IMR-90 (cell line): ENCODE measurements around the gene EEPD1. TPM values are rescaled to one million over a fixed set of nuclear protein-coding genes. Genes with fewer than 3 reads are reported as not detected.

Experiments
- ATAC-seq: fragments of 200-7000 bp; cut with Tn5 transposase; 2 replicates; pipeline ENCODE4 v1.9.1; 2020; ENCODE audit warnings: low read depth, mild to moderate bottlenecking, moderate library complexity
- BruUV-seq: library from RNA; stranded (reverse); fragments of 400-500 nt; replicated peaks from 2 replicates; lab custom pipeline; 2021; lab: Mats Ljungman, UMichigan
- CTCF ChIA-PET: fragments of 300-600 bp; formaldehyde crosslinking; extraction: SDS; loops from one replicate; lab custom pipeline; 2021; ENCODE audit warnings: antibody characterized with exemption; lab: Yijun Ruan, JAX
- POLR2A ChIA-PET: fragments of 300-600 bp; sonication (Branson Sonifier 250); formaldehyde crosslinking; loops from one replicate; lab custom pipeline; 2022; ENCODE audit warnings: antibody characterized with exemption; ENCODE audit not compliant: unreplicated experiment; lab: Charles Lee
- DNase-seq: peaks from one replicate; pipeline ENCODE4 v3.0.0; 2013
- H2AFZ ChIP-seq: replicated peaks from 2 replicates; pipeline ENCODE3; 2013; ENCODE audit warnings: low read length, mild to moderate bottlenecking; ENCODE audit not compliant: poor library complexity
- H2AK5ac ChIP-seq: 2 replicates; pipeline ENCODE4 v1.6.1; 2013; ENCODE audit warnings: low read depth, low read length, inconsistent platforms
- H2AK9ac ChIP-seq: replicated peaks from 2 replicates; pipeline ENCODE3; 2013; ENCODE audit warnings: mild to moderate bottlenecking, low read depth, low read length, moderate library complexity; ENCODE audit not compliant: poor library complexity
- H2BK120ac ChIP-seq: 2 replicates; pipeline ENCODE4 v1.6.1; 2013; ENCODE audit warnings: low read depth, low read length, inconsistent platforms
- H2BK15ac ChIP-seq: 3 replicates; pipeline ENCODE4 v1.6.1; 2013; ENCODE audit warnings: low read depth, low read length, inconsistent platforms
- H2BK20ac ChIP-seq: 2 replicates; pipeline ENCODE4 v1.6.1; 2013; ENCODE audit warnings: low read depth, mild to moderate bottlenecking, inconsistent platforms, low read length, moderate library complexity
- H2BK5ac ChIP-seq: 2 replicates; pipeline ENCODE4 v1.6.1; 2013; ENCODE audit warnings: mild to moderate bottlenecking, low read depth, low read length, inconsistent platforms; ENCODE audit not compliant: poor library complexity, severe bottlenecking
- H3K14ac ChIP-seq: replicated peaks from 2 replicates; pipeline ENCODE4 v1.6.1; 2013; ENCODE audit warnings: low read depth, low read length, inconsistent platforms
- H3K18ac ChIP-seq: 2 replicates; pipeline ENCODE4 v1.6.1; 2013; ENCODE audit warnings: low read depth, low read length, control low read depth
- H3K23ac ChIP-seq: 2 replicates; pipeline ENCODE4 v1.6.1; 2013; ENCODE audit warnings: low read depth, low read length, inconsistent platforms
- H3K27ac ChIP-seq: 2 replicates; pipeline ENCODE4 v1.5.1; 2013; ENCODE audit warnings: mild to moderate bottlenecking, control low read depth, low read length; ENCODE audit not compliant: insufficient read depth
- H3K27me3 ChIP-seq: 2 replicates; pipeline ENCODE4 v1.6.1; 2013; ENCODE audit warnings: low read length; ENCODE audit not compliant: control insufficient read depth, insufficient read depth
- H3K36me3 ChIP-seq: 2 replicates; pipeline ENCODE4 v1.6.1; 2013; ENCODE audit warnings: low read length, mixed read lengths; ENCODE audit not compliant: control insufficient read depth, insufficient read depth
- H3K4ac ChIP-seq: 2 replicates; pipeline ENCODE4 v1.6.1; 2013; ENCODE audit warnings: low read depth, low read length, inconsistent platforms
- H3K4me1 ChIP-seq: 2 replicates; pipeline ENCODE4 v1.6.1; 2013; ENCODE audit warnings: low read length, mixed read lengths; ENCODE audit not compliant: control insufficient read depth, insufficient read depth
- H3K4me2 ChIP-seq: 2 replicates; pipeline ENCODE4 v1.6.1; 2013; ENCODE audit warnings: low read depth, mild to moderate bottlenecking, control low read depth, low read length, moderate library complexity
- H3K4me3 ChIP-seq: 2 replicates; pipeline ENCODE4 v1.5.1; 2013; ENCODE audit warnings: low read depth, mild to moderate bottlenecking, control low read depth, low read length, moderate library complexity; ENCODE audit not compliant: insufficient read depth
- H3K56ac ChIP-seq: 2 replicates; pipeline ENCODE4 v1.6.1; 2013; ENCODE audit warnings: low read length, inconsistent platforms; ENCODE audit not compliant: insufficient read depth; ENCODE audit errors: extremely low read depth
- H3K79me1 ChIP-seq, 2 experiments: 2 replicates each; pipeline ENCODE4 v1.6.1; 2013; ENCODE audit warnings: low read length in 2 of 2, inconsistent platforms in 1 of 2, low read depth in 1 of 2
- H3K9ac ChIP-seq: 2 replicates; pipeline ENCODE4 v1.6.1; 2013; ENCODE audit warnings: low read depth, low read length, control low read depth
- H3K9me1 ChIP-seq: 2 replicates; pipeline ENCODE4 v1.6.1; 2013; ENCODE audit warnings: low read length, inconsistent platforms; ENCODE audit not compliant: insufficient read depth
- H3K9me3 ChIP-seq: 2 replicates; pipeline ENCODE4 v1.6.1; 2013; ENCODE audit warnings: low read length; ENCODE audit not compliant: control insufficient read depth, insufficient read depth
- H4K20me1 ChIP-seq: 2 replicates; pipeline ENCODE4 v1.6.1; 2013; ENCODE audit warnings: low read length, inconsistent platforms; ENCODE audit not compliant: insufficient read depth
- H4K5ac ChIP-seq: 2 replicates; pipeline ENCODE4 v1.6.1; 2013; ENCODE audit warnings: mild to moderate bottlenecking, low read depth, low read length, control low read depth
- H4K8ac ChIP-seq, 2 experiments: 2 replicates each; pipeline ENCODE4 v1.6.1; 2013; ENCODE audit warnings: low read depth in 2 of 2, low read length in 2 of 2, control low read depth in 1 of 2, inconsistent platforms in 1 of 2
- H4K91ac ChIP-seq: 2 replicates; pipeline ENCODE4 v1.6.1; 2013; ENCODE audit warnings: low read depth, low read length, inconsistent platforms; ENCODE audit not compliant: insufficient read depth
- BHLHE40 ChIP-seq: fragments of 150-350 bp; IDR thresholded peaks from 2 replicates; pipeline ENCODE4 v1.6.1; 2016; ENCODE audit warnings: mild to moderate bottlenecking, low read depth, low read length
- CEBPB ChIP-seq: IDR thresholded peaks from 2 replicates; pipeline ENCODE4 v1.6.1; 2012; ENCODE audit warnings: low read depth, low read length, improper control_type of control experiment
- CHD1 ChIP-seq: IDR thresholded peaks from 2 replicates; pipeline ENCODE4 v1.6.1; 2012; ENCODE audit warnings: low read depth, low read length, improper control_type of control experiment
- CTCF ChIP-seq: conservative IDR thresholded peaks from 2 replicates; pipeline ENCODE4 v1.5.1; 2012; ENCODE audit warnings: mild to moderate bottlenecking, low read depth, low read length, improper control_type of control experiment
- FOS ChIP-seq: fragments of 150-350 bp; IDR thresholded peaks from 2 replicates; pipeline ENCODE4 v1.6.1; 2016; ENCODE audit warnings: low read depth, low read length
- MAFK ChIP-seq: IDR thresholded peaks from 2 replicates; pipeline ENCODE4 v1.6.1; 2012; ENCODE audit warnings: low read depth, low read length, improper control_type of control experiment
- MAZ ChIP-seq: IDR thresholded peaks from 2 replicates; pipeline ENCODE4 v1.6.1; 2012; ENCODE audit warnings: low read depth, mild to moderate bottlenecking, low read length, improper control_type of control experiment, moderate library complexity, borderline replicate concordance
- MXI1 ChIP-seq: IDR thresholded peaks from 2 replicates; pipeline ENCODE4 v1.6.1; 2012; ENCODE audit warnings: low read depth, mild to moderate bottlenecking, low read length, moderate library complexity, borderline replicate concordance
- NFE2L2 ChIP-seq: fragments of 150-350 bp; IDR thresholded peaks from 2 replicates; pipeline ENCODE4 v1.6.1; 2016; ENCODE audit warnings: low read depth, mild to moderate bottlenecking, low read length
- POLR2A ChIP-seq: IDR thresholded peaks from 2 replicates; pipeline ENCODE4 v1.6.1; 2012; ENCODE audit warnings: mild to moderate bottlenecking, low read depth, low read length
- RAD21 ChIP-seq: IDR thresholded peaks from 2 replicates; pipeline ENCODE4 v1.6.1; 2012; ENCODE audit warnings: low read length, improper control_type of control experiment
- RCOR1 ChIP-seq: IDR thresholded peaks from 2 replicates; pipeline ENCODE4 v1.6.1; 2012; ENCODE audit warnings: mild to moderate bottlenecking, low read length, improper control_type of control experiment; ENCODE audit not compliant: insufficient replicate concordance
- RFX5 ChIP-seq: IDR thresholded peaks from 2 replicates; pipeline ENCODE4 v1.8.0; 2012; ENCODE audit warnings: low read depth, mild to moderate bottlenecking, low read length, moderate library complexity
- SMC3 ChIP-seq: fragments of 150-350 bp; IDR thresholded peaks from 2 replicates; pipeline ENCODE4 v1.6.1; 2016; ENCODE audit warnings: low read depth, mild to moderate bottlenecking, antibody characterized with exemption, low read length, moderate library complexity
- WGBS, 2 experiments: methylation state at CpG; one replicate each; pipeline versions ENCODE4 v1.1.5 to v1.1.7; 2013; ENCODE audit warnings: missing lambda C conversion rate in 2 of 2; ENCODE audit not compliant: insufficient read length in 1 of 2; ENCODE audit errors: extremely low coverage in 2 of 2; 5-methylcytosine and 5-hydroxymethylcytosine counted together
- dilution Hi-C: fragments of 300-500 bp; cut with HindIII; formaldehyde crosslinking; loops from one replicate; pipeline ENCODE4 v1.14.3; 2018; ENCODE audit warnings: low sequenced_read_pairs; ENCODE audit not compliant: unreplicated experiment
- in situ Hi-C: fragments of 300-500 bp; cut with MboI; formaldehyde crosslinking; loops from 3 replicates; pipeline ENCODE4 v1.14.3; 2019; ENCODE audit warnings: low sequenced_read_pairs, inconsistent platforms, mixed read lengths
- intact Hi-C: fragments of 100-400 bp; cut with micrococcal nuclease; formaldehyde crosslinking; loops from 2 replicates; pipeline ENCODE4 v1.10.0; 2022
- polyA plus RNA-seq, 3 experiments: library from polyadenylated mRNA; depleted of rRNA; stranded (reverse); fragments of >200 nt; gene quantifications; 2 replicates each; pipeline ENCODE4 v1.2.3, GENCODE V29; 2012; ENCODE audit warnings: low replicate concordance in 1 of 3
- total RNA-seq: library from RNA; depleted of rRNA; stranded (reverse); fragments of >200 nt; gene quantifications from 2 replicates; pipeline ENCODE4 v1.2.3, GENCODE V29; 2012
- TF ChIP-seq, protein P1 (sequence below): fragments of 150-350 bp; IDR thresholded peaks from 2 replicates; pipeline ENCODE4 v1.6.1; 2016; ENCODE audit warnings: low read depth, mild to moderate bottlenecking, low read length, moderate library complexity, borderline replicate concordance
- TF ChIP-seq, protein P2 (sequence below): fragments of 150-350 bp; IDR thresholded peaks from 2 replicates; pipeline ENCODE4 v1.6.1; 2017; ENCODE audit warnings: mild to moderate bottlenecking, antibody characterized with exemption, low read length, low read depth

EEPD1 gene
- total and polyA plus RNA-seq, 2 of the 4 experiments (the other 2 are of a cell fraction), result 7.3 to 15.2 TPM

DNA sequence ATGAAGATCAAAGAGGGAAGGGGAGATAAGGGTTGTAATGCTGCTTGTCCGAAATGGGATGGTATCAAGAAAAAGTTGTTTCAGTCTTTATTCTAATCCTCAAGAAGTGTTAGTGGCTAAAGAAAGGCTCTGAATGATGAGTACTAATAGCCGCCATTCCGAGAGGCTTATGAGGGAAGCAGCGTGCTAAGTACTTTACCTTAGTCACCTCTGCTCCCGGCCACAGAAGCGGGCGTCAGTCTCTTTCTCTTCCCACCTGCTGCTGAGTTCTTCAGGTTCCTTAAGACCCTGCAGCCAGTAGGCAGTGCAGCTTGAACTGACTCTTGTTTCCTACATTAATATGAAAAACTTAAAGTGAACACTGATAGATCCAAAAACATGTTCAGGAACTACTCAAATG lies 73.1 kb downstream of the EEPD1 start:
- Histone ChIP-seq H3K27me3 (no peaks in the 10 kb centered on the region), H3K9me1 (peaks cover 6% of the 10 kb centered on the region; the same call in 1 of the 2 replicates), H2BK120ac (peak overlapping the region; percentile 55; the same call in 1 of the 2 replicates), H3K18ac (no peak overlapping the region; the same call in 1 of the 2 replicates), H4K20me1 (no peaks in the 10 kb centered on the region), H4K8ac (no peak overlapping the region; a peak in 1 of 4 replicates), H3K27ac (no peak overlapping the region), H2BK20ac (peak overlapping the region; percentile 56; the same call in 1 of the 2 replicates), H4K5ac (no peak overlapping the region), H4K91ac (peak overlapping the region; percentile 35; the same call in 1 of the 2 replicates), H3K9ac (no peak overlapping the region), H3K14ac (no peak overlapping the region; the same call in 1 of the 2 replicates), H3K36me3 (no peaks in the 10 kb centered on the region), H2BK15ac (0 out of 3 replicates have a peak overlapping the region, but pooled peaks have one; percentile 12), H3K23ac (no peak overlapping the region), H2AFZ (no peak overlapping the region), H3K4me2 (no peak overlapping the region), H3K79me1 (peaks cover 0 to 9% of the 10 kb centered on the region in 2 experiments; a peak in 2 of 4 replicates), H3K4ac (no peak overlapping the region), H3K4me3 (no peak overlapping the region), H2BK5ac (no peak overlapping the region), H3K4me1 (peaks cover 9% of the 10 kb centered on the region), H3K9me3 (no peaks in the 10 kb centered on the region), H3K56ac (no peak overlapping the region), H2AK9ac (no peak overlapping the region), H2AK5ac (no peak overlapping the region; the same call in 1 of the 2 replicates)
- dilution Hi-C loops (no loop called here), in situ Hi-C loops (no loop called here), intact Hi-C loops (no loop called here)
- WGBS, 2 experiments, result no CpG with 5 or more reads among the region's 7 CpGs
- ChIA-PET POLR2A (no interaction called here), CTCF (no interaction called here)
- ATAC-seq, result no peak
- TF ChIP-seq MAZ (no peak), SMC3 (no peak), CHD1 (no peak), MXI1 (no peak), MAFK (no peak), BHLHE40 (no peak), CEBPB (no peak), RFX5 (no peak), NFE2L2 (no peak), FOS (no peak), RAD21 (no peak), CTCF (no peak), POLR2A (no peak), RCOR1 (no peak)
- TF ChIP-seq, protein P1, sequence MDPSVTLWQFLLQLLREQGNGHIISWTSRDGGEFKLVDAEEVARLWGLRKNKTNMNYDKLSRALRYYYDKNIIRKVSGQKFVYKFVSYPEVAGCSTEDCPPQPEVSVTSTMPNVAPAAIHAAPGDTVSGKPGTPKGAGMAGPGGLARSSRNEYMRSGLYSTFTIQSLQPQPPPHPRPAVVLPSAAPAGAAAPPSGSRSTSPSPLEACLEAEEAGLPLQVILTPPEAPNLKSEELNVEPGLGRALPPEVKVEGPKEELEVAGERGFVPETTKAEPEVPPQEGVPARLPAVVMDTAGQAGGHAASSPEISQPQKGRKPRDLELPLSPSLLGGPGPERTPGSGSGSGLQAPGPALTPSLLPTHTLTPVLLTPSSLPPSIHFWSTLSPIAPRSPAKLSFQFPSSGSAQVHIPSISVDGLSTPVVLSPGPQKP, result no peak
- TF ChIP-seq, protein P2, sequence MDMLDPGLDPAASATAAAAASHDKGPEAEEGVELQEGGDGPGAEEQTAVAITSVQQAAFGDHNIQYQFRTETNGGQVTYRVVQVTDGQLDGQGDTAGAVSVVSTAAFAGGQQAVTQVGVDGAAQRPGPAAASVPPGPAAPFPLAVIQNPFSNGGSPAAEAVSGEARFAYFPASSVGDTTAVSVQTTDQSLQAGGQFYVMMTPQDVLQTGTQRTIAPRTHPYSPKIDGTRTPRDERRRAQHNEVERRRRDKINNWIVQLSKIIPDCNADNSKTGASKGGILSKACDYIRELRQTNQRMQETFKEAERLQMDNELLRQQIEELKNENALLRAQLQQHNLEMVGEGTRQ, result no peak
- BruUV-seq, result no TSS peak
- no peak for DNase-seq
